Measurements from ENCODE around the gene PMEL.
"Not testable (repeated sequence)": the region's sequence is repeated elsewhere in the genome, so short reads cannot be mapped to it uniquely, and the experiment has no call there.

Gene PMEL

DNA sequence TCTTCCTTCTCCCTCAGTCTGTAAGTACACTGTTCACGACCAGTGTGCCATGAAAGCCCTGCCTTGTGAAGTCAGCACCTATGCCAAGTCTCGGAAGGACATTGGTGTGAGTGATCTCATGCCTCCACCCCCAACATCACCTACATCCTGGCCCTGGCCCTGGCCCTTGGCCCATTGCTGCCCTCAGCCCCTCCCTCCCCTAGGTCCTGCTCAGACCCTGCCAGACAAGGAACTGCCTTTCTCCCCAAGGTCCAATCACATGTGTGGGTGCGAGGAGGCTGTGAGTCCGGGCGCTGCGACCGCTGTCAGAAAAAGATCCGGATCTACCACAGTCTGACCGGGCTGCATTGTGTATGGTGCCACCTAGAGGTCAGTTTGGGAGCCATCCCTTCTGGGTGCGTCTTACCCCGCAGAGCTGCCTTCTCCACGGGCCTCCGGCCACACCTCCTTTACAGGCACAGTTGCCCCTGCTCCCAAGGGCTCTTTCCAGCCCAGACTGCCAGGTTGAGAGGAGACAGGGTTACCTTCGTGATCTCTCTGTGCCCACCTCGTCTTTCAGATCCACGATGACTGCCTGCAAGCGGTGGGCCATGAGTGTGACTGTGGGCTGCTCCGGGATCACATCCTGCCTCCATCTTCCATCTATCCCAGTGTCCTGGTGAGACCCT is 25.6 kb downstream of the PMEL start:
- DNase-seq: peak; percentile 23

DNA sequence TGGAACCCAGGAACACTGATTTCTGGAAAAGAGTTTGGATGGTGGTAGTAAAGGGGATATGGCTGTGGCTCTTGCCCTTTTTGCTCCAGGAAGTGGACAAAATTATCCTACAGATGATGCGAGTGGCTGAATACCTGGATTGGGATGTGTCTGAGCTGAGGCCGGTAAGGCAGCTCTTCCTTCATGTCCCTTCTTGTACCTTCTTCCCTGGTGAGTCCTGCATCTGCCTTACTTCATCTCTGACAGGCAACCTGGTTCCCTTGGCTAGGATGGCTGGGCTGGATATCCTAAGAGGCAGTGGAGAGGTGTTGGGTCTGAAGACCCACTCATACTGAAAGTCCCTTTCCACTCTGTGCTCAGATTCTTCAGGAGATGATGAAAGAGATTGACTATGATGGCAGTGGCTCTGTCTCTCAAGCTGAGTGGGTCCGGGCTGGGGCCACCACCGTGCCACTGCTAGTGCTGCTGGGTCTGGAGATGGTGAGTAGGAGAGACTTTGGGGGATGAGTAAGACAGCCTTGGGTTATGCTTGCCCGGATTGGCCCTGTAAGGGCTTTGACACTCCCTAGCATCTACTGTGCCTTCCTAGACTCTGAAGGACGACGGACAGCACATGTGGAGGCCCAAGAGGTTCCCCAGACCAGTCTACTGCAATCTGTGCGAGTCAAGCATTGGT is 26.9 kb downstream of the PMEL start:
- no peak for DNase-seq

DNA sequence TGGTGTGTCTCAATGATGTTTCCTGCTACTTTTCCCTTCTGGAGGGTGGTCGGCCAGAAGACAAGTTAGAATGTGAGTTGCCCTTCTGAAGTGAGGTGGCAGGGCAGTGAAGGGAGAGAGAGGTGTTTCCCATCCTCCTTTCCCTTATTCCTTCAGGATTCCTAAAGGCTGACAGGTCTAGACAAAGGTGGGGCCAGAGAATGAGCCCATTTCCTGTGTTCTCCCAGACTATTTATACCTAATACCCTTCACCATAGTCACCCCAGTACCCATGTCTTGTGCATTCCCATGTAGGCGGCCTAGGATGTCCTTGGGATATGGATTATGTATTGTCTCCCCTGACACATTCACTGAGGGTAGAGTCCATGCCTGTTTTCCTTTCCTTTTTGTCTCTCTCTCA is 27.9 kb downstream of the PMEL start:
- no peak for DNase-seq

DNA sequence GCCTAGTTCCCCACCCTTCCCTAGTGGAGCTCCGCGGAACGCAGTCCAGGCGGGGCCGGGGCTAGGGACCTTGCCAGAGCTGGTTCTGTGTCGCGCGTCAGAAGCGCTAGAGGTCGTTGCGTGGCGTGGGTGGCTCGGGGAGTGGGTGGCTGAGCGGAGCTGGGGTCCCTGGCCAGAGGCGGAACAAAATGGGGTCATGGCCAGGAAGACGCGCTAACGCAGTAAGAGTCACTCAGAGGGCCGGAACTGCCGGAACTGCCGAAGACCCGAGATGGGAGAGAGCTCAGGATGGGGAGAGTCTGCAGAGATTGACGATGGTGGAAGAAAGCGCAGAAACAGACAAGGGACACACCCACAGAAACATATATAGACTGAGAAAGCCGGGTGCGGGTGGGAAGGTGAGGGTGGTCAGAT is 30.1 kb downstream of the PMEL start:
- DNase-seq: no peak

DNA sequence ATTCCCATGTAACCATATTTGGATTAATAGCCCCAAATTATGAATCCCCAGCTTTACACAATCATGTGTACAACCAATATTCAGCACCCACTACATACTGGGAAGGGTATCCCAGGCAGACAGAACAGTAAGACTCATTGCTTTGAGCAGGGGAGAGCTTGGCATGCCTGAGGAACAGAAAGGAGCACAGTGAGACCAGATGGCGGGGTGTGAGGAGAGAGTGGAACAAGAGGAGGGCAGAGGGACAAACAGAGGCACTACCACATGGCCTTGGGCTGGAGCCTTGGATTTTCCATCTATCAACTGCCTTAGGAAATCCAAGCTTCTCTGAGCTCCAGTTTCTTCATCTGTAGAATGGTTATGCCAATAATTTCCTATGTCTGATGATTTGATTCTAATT is 31.1 kb downstream of the PMEL start:
- peak; percentile 18 for DNase-seq

DNA sequence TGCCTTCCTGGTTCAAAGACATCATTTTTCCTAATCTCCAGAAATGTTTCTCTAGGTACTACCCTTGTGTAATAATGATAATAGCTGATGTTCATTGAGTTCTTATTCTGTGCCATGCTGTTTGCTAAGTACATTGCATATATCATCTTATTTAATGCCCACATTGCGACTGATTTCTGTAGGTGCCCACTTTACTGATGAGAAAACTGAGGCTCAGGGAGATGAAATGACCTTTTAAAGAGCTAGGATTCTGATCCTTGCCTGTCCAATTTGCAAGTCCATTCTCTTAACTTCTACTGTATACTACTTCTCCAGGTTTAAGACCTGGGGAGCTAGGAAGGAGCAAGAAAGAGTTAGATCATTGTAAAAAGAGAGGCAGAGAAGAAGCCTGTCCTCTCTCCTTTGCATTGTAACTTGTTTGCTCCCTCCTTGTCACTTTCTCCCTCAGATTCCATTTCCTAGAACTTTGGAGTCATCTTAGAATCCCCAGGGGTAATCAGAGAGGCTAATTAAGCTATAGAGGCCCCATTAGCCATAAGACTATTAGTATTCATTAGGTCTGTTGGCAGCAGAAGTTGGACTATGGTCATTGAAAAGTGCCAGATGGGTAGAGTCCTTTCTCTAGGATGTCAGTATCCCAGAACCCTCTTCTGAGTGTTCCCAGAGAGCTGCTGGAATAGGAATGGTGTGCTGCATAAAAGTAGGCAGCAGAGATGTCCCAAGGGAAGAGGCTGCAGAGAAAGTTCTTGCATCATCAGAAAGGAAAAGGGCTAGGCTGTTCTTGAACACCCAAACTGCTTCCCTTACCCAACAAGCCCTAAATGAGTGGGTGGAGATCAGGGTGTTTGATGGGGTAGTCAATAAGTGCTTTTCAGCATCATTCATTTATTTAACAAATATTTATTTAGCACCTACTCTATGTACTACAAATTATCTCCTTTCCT is 31.8 kb downstream of the PMEL start:
- DNase-seq: peak; percentile 28

DNA sequence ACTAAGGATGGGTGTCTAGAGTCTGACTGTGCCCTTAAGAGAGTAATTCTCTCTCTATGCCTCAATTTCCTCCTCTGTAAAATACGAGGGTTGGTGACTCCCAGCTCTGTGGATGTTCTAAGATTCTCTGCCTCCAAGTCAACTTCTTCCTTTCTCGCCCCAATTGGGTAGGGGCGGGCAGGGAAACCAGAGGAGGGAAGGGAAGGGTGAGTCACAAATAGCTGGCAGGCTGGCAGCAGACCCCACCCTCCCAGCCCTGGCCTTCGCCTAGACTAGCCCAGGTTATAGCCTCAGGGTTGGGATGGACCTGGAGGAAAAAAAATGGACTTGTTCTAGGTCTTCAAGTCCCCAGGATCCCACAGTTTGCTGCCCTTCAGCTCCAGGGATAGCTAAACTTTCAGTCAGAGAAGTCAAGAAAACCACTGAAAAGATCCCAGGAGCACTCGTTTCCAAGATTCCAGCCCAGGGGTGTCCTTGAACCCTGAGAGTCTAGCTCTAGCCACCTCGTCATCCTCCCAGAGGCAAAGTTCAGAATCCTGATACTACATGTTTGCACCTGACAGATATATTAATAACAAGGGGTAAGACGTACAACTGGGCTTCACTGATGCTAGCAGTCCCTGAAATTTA is 32.6 kb downstream of the PMEL start:
- no peak for DNase-seq

DNA sequence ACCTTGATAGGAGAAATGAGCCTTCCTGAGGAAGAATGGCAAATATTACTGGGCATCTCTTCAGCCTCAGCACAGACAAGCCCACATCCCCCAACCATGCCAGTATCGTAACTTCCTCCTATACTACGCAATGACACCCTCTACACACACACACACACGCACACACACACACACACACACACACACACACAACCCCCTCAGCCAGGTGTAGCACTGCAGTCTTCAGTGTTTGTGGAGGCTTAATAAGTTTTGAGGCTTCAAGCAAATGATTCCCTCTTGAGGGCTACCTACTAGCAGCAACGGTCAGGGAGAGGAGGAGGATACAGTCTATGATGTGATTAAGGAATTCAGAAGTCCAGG is 33.3 kb downstream of the PMEL start:
- DNase-seq: no peak

DNA sequence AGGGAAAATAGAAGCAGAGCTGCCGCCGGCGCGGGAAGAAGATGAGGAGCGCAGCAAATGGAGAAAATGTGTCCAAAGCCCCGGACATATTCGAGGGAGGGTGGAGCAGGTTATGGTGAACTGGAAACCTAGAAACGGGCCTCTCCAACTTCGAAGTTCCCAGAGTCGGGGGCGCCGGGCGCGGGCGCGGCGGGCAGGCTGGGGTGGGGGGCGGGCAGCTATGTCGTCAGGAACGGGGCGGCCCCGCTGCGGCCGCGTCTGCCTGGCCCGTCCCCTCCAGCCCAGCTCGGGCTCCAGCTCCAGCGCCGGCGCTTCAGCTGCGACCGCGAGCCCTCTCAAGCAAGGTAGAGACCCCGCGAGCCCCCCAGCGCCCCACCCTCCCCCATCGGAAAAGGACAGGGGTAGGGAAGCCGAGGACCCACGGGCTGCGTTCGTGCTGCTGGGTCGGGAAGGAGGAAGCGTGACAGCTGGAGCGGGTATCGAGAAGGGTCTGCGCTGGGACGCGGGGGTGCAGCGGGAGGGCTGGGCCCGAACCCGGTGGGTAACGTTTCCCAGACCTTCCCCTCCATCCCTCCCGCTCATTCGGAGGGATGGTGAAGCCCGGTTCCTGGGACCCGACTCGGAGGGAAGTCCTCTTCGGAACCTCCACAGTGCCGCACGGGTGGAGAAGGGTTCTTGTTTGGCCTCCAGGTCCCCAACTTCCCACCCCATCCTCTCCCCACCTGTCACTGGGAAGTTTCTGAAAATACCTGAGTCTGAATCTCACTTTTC is 33.9 kb downstream of the PMEL start:
- no peak for DNase-seq

DNA sequence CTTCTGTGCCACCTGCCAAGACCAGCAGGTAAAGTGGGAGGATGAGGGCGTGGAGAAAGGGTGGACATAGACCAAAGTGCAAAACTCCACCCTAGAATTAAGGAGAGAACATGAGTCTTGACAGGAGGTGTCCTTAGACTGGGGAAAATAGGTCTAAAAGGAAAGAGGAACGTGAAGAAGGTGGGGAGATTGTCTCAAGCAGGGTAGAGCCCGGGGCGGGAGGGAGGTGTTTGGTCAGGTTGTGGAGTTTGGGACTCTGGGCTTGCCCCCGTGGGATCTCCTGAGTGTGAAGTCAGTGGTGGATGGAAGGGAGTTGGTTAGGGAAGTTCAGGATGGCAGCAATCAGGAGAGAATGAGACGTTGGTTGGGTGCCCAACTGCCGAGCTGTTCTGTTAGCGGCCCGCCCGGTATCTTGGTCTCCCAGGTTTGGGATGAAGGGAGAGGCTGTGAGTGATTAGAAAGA is 34.5 kb downstream of the PMEL start:
- DNase-seq: no peak

DNA sequence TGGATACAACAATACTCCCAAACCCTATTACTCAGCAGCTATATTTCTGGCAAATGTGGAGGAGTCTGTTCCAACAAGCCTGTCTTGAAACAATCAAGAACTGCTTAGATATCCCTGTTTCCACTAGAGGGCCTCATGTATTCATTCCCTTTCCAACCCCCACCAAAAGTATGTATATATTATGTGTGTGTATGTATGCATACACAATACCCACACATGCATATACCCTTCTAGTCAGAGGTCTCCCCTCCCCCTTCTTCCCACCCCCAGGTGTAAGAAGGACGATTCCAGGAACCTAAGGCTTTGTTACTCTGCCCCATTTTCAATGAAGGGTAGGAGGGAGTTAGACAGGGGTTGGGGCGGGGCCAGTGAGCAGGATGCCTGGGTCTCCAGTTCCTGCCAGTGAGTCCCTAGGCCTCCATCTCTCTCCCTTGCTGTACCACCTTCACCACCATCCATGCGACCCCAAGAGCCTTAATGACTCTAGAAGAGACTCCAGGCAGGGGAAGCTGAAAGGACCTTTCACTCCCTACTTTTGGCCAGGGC is 35.0 kb downstream of the PMEL start, which contains the start of gene DGKA:
TSS of gene DGKA (plus strand) at position 392 of the 546 bp plus-strand sequence. CDS start 5,342 bp downstream, outside the sequence.
- DNase-seq: peak; percentile 15

DNA sequence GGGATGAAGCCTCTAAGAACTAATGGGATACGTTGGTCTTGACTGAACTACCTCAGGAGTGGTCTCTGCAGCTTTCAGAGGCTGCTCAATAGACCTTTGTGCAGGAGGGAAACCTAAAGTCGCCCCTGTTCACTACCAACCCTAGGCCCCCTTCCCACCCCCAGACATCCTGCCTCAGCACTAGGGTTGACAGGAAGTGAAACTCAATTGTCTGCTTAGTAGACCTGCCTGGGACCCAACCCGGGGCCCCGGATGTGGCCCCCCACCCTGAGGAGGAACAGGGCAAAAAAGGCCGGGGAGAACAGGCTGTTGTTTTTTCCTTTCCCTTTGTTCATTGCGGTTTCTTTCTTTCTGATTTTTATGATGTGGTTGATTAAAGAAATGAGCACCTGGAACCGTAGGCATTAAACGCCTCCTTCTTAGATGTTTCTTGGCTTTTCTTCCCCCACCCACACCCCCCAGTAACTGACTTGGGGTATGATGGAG is 36.5 kb downstream of the PMEL start:
- no peak for DNase-seq

DNA sequence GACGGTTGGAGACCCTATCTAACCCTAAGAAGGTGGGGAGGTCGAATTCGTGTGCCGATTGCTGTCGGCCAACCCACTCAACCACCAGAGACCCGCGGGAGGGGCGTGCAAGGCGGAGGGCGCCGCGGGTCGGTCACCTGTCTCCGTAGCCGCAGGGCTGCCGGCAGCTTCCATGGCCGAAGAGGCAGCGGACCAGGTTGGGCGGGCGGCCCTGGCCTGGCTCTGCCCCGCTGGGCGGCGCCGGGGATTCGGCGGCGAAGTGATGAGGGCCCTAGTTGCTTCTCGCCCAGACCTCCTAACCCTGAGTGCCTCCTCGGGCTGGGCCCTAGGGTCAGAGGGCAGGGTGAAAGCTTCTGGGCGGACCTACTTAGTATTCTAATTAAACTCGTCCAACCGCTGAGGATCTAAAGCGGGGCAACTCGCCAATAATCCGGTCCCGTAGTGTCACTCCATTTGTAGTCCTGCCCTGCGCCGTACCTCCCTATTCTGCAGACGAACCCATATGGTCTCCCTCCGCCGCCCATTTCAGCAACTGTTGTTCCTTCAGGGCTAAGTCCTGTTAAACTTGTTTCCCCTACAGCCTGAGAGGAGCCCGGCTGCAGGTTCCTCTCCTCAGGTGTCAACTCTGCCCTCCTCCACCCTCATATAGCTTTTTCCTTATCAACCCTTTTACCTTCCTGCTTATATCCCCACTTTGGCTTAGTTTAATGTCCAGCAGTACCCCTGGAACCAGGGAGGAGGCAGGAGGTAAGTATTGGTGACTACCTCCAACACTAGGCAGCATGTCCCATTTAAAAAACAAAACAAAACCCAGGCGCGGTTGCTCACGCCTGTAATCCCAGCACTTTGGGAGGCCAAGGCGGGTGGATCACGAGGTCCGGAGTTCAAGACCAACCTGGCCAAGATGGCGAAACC is 38.0 kb downstream of the PMEL start, which contains the start of gene PYM1:
TSS of gene PYM1 (minus strand) at position 307 of the 915 bp plus-strand sequence. CDS start at position 174, 133 bp downstream.
- DNase-seq: peak; percentile 59

DNA sequence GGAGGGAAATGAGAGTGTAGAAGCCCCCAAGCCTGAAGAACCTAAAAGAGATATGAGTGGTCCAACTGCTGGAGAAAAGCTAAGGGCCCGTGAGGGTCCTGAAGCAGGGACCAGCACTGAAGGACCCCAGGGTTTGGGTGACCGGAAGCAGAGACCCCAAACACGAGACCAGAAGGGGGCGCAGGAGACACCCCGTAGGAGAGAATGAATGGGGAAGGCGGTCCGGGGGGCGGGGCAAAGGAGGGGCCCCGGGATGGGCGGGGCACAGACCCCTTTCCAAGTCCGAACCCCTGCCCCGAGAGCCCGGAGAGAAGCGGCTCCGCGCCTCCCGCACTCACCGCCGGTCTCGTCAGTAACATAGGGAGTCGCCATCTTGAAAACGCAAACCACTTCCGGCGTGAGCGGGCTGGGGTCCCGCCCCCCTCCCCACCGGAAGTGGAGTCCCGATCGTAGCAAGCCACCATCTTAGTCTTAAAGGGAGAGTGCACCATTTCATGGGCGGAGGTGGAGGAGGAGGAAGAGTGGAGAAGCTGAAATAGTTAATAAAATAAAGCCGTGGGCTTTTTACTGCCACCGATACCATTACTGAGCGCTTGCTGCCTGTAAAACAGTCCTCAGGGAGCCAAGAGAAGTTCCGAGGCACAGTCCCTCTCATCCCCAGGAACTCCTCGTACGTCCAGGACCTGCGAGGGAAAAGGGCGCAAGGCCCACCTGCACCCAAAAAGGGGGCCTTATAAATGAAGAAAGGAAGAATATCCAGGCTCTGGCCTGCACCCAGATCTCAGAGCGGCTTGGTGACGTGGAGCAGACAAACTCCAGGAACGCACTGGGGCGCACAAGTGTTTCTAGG is 38.9 kb downstream of the PMEL start:
- peak; percentile 75 for DNase-seq

DNA sequence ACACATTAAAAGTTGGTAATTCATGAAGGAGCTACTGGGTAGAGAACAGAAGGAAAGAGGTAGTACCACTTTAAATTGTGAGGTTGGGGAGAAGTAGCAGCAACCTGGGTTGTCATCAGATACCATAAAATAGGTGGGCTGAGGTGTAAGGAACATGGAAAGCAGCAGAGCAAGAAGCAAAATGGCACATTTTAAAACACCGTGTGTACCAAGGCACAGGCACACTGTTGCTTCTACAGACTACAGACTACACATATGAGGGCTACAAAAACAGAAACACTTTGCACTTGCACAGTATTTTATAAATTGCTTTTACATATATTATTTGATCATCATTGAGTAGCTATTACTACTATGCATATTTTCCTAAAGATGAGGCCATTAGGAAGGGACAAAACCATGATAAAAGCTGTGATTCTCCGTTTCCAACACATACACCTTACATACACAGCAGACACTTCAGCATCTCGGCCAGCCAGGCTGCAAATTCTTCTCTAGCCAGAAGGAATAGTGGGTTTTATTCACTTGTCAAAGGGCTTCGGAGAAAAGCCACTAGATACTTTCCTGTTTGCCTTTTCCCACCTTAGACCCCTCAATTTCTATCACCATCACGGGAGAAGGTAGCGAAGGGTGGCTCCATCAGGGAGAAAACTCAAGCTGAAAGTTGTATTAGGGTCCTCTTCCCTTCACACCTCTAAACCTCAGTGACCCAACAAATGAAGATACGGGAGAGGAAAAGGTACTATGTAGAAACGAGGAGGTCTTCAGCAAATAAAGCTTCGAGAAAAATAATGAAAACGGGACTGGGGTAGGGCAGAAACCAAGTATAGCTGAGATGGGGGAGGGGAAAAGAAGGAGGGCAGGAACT is 39.7 kb downstream of the PMEL start:
- no peak for DNase-seq

DNA sequence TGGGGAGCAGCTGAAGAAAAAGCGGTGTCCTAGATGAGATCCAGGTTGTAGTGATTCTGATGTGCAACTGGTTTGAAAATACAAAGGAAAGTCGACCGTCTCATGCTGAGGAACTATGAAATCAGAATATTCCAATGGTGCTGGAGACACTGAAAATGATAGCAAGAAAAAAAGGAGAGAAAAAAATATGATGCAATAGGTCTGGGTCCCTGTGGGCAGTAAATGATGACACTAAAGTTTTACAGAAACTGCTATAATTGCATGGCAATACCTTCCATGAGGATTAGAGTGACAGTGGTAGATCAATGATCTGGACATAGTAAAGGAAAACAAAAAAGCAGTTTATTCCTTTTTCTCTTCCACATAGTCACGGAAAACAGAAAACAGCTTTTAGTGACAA is 40.5 kb downstream of the PMEL start:
- DNase-seq: no peak

DNA sequence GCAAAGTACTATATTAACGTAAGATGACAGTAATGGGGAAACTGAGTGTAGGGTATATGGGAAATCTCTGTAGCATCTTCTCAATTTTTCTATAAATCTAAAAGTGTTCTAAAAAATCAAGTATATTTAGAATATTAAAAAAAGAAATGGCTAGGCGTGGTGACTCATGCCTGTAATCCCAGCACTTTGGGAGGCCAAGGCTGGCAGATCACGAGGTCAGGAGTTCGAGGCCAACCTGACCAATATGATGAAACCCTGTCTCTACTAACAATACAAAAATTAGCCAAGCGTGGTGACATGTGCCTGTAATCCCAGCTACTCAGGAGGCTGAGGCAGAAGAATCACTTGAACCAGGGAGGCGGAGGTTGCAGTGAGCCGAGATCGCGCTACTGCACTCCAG is 42.2 kb downstream of the PMEL start:
- not testable (repeated sequence) for DNase-seq

DNA sequence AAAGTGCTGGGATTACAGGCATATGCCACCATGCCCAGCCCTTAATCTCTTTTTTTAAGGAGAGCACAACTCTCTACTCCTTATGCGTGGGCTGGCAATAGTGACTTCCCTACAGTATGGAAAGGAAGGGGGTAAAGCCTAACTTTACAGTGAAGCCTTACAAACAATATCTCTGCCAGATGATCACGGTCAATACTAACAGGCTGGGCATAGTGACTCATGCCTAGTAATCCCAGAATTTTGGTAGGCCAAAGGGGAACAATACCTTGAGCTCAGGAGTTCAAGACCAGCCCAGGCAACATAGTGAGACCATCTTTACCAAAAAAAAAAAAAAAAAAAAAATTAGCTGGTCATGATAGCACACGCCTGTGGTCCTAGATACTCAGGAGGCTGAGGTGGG is 43.7 kb downstream of the PMEL start:
- no peak for DNase-seq

Data from DMS 273 treated with DMSO at 0.1 percent for 48 hours (cell line).